ENCODE results near the gene COPE. TPM values are rescaled to one million over a fixed set of nuclear protein-coding genes. Genes with fewer than 3 reads are reported as not detected.

Gene COPE
- total RNA-seq (100 to 1,000 TPM; 130 to 198 (median 157) TPM), polyA plus RNA-seq (100 to 1,000 TPM; 269 to 346 (median 280) TPM)

DNA sequence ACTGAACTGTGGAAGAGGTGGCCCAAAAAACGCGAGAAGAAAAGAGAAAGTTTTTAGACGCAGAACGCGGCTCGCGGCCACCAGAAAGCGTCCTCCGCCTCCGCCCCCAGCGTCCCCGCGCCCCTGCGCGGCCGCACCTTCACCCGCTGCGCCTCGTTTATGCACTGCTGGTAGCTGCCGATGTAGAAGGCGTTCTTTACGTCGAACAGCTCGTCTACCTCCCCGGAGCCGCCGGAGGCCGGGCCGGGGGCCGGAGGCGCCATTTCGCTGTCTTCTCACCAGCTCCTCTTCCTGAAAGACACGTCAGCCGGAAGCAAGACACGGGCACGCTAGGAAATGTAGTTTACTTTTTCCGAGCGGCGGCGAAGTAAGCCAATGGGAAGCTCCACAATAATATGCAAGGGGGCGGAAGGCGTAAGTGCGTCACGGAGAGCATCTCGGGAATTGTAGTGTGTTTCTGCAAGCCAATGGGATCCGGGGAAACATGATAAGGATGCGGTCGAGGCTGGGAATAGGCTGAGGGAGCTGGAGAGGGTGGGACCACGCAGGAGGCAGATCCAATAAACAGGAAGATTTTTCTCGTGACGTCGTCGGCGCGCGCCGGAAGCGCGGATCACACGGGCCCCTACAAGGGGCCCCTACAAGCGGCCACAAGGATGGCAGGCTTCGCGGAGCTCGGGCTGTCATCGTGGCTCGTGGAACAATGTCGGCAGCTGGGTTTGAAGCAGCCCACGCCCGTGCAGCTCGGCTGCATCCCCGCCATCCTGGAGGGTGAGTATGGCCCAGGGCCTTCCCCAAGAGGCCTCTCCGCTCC lies at the start of gene COPE, which contains the start of gene DDX49:
TSS of gene COPE (minus strand) at position 302 of the 814 bp plus-strand sequence. CDS start at position 263, 39 bp downstream.
TSS of gene DDX49 (plus strand) at position 630 of the 814 bp plus-strand sequence. CDS start at position 657, 27 bp downstream.
- H3K27ac ChIP-seq = peak within 1 kb of the TSS; percentile 87 to 93 (median 90)
- H3K27me3 ChIP-seq = no peaks in the 10 kb centered on the region
- no peaks in the 10 kb centered on the region for H3K9me3 ChIP-seq
- peaks cover 0 to 44% (median 26%) of the 10 kb centered on the region in 4 donors for H3K4me1 ChIP-seq
- peaks cover 20 to 48% (median 30%) of the 10 kb centered on the region in 4 donors for H3K36me3 ChIP-seq
- TF ChIP-seq POLR2A (IDR thresholded peaks at IDR 0.05) = peak; percentile 82 to 92
- no peak for TF ChIP-seq CTCF (IDR thresholded peaks at IDR 0.05)
- TF ChIP-seq EP300 (IDR thresholded peaks at IDR 0.05) = peak in 1 of 4 donors; percentile 21
- TF ChIP-seq POLR2AphosphoS5 (IDR thresholded peaks at IDR 0.05) = peak; percentile 82 to 94 (median 88)
- H3K4me3 ChIP-seq = peak within 1 kb of the TSS; percentile 80 to 96 (median 86)
- intact Hi-C loops (cut with DNase I) = loop anchor here (2.0 kb wide), 1 partner anchor 22 kb away; the partner anchor contains the start of gene HOMER3
- WGBS, 2 donors = 0% methylated on average over 72 of the region's 72 CpGs
- peak; percentile 99 for DNase-seq

- TF ChIP-seq EP300 (IDR thresholded peaks at IDR 0.05) (peak in 1 of 4 donors; percentile 54), CTCF (IDR thresholded peaks at IDR 0.05) (no peak), POLR2A (IDR thresholded peaks at IDR 0.05) (no peak), POLR2AphosphoS5 (IDR thresholded peaks at IDR 0.05) (peak in 1 of 4 donors; percentile 77)
- Histone ChIP-seq H3K9me3 (no peaks in the 10 kb centered on the region), H3K4me1 (peaks cover 0 to 17% (median 0%) of the 10 kb centered on the region in 4 donors), H3K36me3 (no peaks in the 10 kb centered on the region), H3K4me3 (no peak overlapping the region), H3K27ac (peak overlapping the region; percentile 42 to 71 (median 58)), H3K27me3 (peaks cover 0 to 4% (median 0%) of the 10 kb centered on the region in 3 donors)
- intact Hi-C loops (cut with DNase I) = no loop called here
- peak; percentile 86 for DNase-seq
- 37 to 61% methylated on average over 11 of the region's 11 CpGs for WGBS, 2 donors
These were observed 48.4 kb upstream of the COPE start for GRCh38 chr19:18967358-18968146.

- H3K4me1 ChIP-seq = peaks cover 0 to 17% (median 0%) of the 10 kb centered on the region in 4 donors
- TF ChIP-seq CTCF (IDR thresholded peaks at IDR 0.05) (no peak), POLR2AphosphoS5 (IDR thresholded peaks at IDR 0.05) (no peak), POLR2A (IDR thresholded peaks at IDR 0.05) (no peak), EP300 (IDR thresholded peaks at IDR 0.05) (no peak)
- H3K9me3 ChIP-seq = no peaks in the 10 kb centered on the region
- no peaks in the 10 kb centered on the region for H3K36me3 ChIP-seq
- 58 to 60% methylated on average over 4 of the region's 4 CpGs for WGBS, 2 donors
- no peak for DNase-seq
- H3K27me3 ChIP-seq = peaks cover 0 to 17% (median 9%) of the 10 kb centered on the region in 3 donors
- no peak overlapping the region for H3K4me3 ChIP-seq
- intact Hi-C loops (cut with DNase I) = no loop called here
- H3K27ac ChIP-seq = peak overlapping the region in 3 of 4 donors; percentile 23 to 71 (median 23)
These were observed 47.1 kb upstream of the COPE start for GRCh38 chr19:18966307-18966706.

GRCh38 chr19:18964121-18964520 lies 44.9 kb upstream of the COPE start:
- Histone ChIP-seq H3K27me3 (peaks cover 0 to 18% (median 9%) of the 10 kb centered on the region in 3 donors), H3K4me1 (peaks cover 0 to 2% (median 0%) of the 10 kb centered on the region in 4 donors), H3K4me3 (no peak overlapping the region), H3K9me3 (no peaks in the 10 kb centered on the region), H3K27ac (no peak overlapping the region), H3K36me3 (no peaks in the 10 kb centered on the region)
- TF ChIP-seq POLR2A (IDR thresholded peaks at IDR 0.05) = no peak
- DNase-seq = no peak
- intact Hi-C loops (cut with DNase I) = no loop called here
- WGBS, 2 donors = 91 to 95% methylated on average over 9 of the region's 9 CpGs
